Fibroblast of skin of back (primary cell): ENCODE measurements around the gene VPS13A.
A peak's percentile ranks its signal among the peaks of the same experiment; 100 is the strongest.
"Not testable (repeated sequence)": the region's sequence is repeated elsewhere in the genome, so short reads cannot be mapped to it uniquely, and the experiment has no call there.

Experiments used
- DNase-seq: peaks from one replicate; pipeline ENCODE4 v3.0.0-alpha.2; 2013

The VPS13A gene

DNA sequence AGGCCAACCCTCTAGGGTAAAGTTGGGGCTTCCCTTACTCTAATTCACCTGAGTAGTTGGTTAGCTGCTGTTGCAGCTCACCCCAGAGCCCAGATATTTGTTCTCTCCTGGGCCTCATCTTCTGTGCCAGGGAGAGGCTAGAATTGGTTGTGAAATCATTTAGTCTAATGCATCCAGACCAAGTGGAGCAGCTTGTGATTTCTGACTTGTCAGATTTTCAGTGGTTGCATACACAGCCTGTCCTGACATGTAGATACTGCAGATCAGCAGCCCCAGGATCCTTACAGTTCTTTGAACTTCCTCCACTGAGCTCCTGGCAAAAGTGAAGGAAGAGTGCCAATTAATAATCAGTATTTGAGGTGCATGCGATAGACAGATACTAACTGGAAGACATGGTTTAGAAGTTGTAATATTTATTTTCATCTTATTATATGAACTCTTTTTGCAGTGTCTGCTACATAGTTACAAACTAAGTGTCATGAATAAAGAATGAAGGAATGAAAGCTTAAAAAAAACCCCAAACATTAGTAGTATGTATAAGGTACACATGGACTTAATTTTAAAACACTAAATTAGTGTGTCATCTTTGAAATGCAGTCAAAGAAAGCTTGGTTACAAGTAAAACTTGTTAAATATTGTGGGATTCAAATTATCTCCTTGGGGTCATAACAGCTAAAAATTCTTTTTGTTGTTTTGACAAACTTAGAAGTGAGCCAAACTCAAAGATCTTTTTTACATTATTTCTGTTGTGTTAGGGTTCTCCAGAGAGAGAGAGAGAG, 128.5 kb downstream of the VPS13A start:
- peak; percentile 63 for DNase-seq

DNA sequence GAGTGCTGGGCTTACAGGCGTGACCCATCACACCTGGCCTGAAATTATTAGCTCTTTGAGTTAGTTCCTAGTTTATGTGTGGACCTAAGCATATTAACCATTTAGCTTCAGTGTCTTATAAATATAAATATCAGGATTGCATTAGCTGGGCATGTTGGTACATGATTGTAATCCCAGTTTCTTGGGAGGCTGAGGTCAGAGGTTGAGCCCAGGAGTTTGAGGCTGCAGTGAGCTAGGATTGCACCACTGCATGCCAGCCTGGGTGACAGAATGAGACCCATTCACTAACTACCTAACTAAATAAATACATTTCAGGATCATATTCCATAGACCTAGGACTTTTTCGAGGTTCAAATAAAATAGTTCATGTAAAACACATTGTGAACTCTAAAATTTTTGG, 129.8 kb downstream of the VPS13A start:
- DNase-seq: no peak

GRCh38 chr9:77316058-77316457, 138.7 kb downstream of the VPS13A start:
- no peak for DNase-seq

DNA sequence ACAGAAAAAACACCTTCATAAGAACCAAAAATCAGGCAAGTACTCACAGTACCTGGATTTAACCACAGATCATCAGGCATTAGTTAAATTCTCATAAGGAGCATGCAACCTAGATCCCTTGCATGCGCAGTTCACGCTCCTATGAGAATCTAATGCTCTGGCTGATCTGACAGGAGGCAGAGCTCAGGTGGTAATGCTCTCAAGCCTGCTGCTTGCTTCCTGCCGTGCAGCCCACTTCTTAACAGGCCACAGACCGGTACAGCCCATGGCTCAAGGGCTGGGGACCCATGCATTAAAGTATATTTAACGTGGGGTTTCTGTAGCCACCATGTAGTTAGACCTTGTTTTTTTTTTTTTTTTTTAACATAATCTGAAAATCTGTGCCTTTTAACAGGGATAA, 147.7 kb downstream of the VPS13A start:
- no peak for DNase-seq

DNA sequence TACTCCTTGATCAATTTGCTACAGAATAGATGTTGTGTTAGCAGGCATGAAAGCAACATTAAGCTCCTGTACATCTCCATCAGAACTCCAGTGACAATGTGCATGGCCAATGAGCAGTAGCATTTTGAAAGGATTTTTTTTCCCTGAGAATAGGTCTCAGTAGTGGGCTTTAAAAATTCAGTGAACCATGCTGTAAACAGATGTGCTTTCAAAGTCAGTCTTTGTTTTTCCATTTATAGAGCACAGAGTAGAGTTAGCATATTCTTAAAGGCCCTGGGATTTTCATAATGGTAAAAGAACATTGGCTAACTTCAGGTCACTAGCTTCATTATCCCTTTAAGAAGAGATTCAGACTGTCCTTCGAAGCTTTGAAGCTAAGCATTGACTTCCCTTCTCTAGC, 150.8 kb downstream of the VPS13A start:
- no peak for DNase-seq

- DNase-seq: no peak
These were observed 192.7 kb downstream of the VPS13A start for GRCh38 chr9:77370064-77370463.

- peak; percentile 74 for DNase-seq
These were observed 196.9 kb downstream of the VPS13A start for GRCh38 chr9:77374266-77374665.

- DNase-seq: peak; percentile 35
These were observed 198.7 kb downstream of the VPS13A start for GRCh38 chr9:77375956-77376532.

- peak; percentile 77 for DNase-seq
These were observed 207.1 kb downstream of the VPS13A start for GRCh38 chr9:77384406-77384805.

DNA sequence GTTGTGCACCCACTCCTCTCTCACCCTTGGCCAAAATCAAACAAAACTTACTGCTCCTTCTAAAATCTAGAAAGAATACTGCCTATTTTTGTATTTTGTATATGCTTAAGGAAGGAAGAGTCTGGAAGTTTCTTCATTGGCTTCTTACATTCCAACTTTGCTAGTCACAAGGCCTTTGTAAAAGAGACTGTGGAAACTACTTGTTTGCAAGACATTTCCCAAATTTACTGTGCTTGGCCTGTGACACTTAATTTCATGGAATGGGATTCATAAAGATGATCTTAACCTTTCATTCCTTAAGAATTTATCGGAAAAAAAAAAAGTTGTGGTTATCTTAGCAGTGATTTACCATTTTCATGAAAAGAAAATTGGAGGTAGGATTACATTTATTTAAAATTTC, 208.9 kb downstream of the VPS13A start:
- peak; percentile 58 for DNase-seq

DNA sequence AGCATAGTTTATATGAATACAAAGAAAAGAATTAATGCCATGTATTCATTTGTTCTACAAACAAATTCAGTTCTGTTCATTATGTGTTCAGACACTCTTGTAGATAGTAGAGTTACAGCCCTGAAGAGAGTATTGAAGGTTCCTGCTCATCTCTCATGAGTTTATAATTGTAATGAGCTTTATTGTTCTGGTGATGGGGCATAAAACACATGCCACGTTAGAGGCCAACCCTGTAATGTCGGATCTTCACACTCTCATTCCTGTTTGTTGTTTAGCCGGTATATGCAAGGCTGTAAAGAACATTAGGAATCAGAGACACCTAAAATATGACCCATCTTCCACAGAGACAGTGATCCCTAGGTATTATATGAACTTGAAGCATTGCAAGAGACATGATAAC, 214.5 kb downstream of the VPS13A start:
- no peak for DNase-seq

DNA sequence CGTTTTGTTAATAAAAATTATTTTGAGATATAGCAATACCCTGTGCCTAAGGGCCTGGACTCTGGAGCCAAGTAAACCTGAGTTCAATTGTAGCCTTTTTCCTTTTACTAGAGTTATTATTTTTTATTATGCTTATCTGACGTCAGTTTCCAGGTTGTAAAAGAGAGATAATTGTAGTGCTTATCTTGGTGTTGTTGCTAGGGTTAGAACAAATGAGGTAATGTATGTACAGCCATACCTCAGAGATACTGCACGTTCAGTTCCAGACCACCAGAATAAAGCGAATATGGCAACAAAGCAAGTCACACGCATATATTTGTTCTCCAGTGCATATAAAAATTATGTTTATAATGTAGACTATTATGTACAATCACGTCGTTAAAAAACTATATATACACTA, 215.0 kb downstream of the VPS13A start:
- DNase-seq: no peak

DNA sequence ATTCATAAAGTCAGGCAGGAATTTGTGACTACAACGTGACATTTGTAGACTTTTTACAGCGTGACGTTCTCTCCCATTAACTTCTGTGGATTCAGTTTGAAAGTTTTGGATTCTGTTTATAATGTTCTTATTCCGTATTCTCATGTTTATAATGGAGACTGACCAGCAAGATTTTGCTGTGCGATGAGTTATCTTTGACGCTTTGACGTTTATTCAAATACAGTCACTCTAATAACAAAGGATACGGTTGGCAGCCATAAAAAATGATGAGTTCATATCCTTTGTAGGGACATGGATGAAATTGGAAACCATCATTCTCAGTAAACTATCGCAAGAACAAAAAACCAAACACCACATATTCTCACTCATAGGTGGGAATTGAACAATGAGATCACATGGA, 221.2 kb downstream of the VPS13A start:
- DNase-seq: peak; percentile 51

DNA sequence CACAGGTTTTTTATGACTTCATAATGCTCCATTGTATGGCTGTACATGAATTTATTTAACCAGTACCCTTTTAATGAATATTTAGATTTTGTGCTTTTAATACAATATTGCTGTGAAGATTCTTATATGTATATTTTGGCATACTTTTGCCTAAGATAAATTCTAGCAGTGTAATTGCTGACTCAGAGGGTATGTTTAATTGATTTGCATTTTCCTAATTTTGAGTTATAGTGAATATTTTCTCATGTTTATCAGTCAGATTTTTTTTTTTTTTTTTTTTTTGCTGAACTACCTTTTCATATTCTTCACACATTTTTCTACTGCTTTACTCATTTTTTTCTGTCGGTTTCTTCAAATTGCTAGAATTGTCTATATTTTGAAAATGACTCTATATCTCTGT, 222.6 kb downstream of the VPS13A start:
- DNase-seq: no peak

DNA sequence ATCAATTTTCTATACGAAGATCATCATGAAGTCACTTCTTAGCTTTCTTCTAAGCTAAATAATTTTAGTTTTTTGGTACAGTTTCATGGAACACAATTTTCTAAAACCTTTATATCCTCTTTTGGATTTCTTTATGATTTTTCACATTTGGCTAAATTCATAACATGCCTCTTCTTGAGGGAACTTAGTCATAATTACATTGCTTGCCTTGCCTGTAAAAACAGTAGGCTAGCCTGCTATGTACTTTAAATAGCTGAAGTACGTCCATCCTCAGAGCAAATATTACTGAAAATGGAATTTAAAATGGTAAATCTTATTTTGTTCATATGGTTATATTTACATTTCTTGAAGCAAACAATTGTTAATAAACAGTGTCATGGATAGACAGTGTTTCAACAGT, 225.0 kb downstream of the VPS13A start:
- peak; percentile 58 for DNase-seq

GRCh38 chr9:77403239-77403638, 225.9 kb downstream of the VPS13A start:
- DNase-seq: no peak

- DNase-seq: not testable (repeated sequence)
These were observed 231.2 kb downstream of the VPS13A start for GRCh38 chr9:77408521-77408920.

DNA sequence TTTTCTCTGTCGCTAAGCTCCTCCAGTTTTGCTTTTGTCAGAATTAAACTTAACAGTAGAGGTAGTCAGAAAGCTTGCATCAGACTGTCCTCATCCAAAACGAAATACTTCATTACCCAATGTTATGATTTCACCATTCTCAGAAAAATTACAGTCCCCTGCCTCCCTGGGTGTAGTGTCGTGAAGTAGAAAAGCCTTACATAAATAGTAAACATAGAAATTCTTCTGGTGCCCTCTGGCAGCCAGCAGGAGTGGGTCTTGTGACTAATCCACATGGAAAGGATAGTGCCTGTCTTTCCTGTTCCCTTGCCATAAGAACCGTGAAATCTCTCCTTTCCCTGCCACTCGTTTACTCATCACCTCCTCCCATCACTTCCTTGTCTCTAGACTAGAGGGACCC, 240.2 kb downstream of the VPS13A start:
- peak; percentile 63 for DNase-seq

GRCh38 chr9:77418226-77418625, 240.9 kb downstream of the VPS13A start:
- no peak for DNase-seq

GRCh38 chr9:77420641-77421040, 243.3 kb downstream of the VPS13A start:
- no peak for DNase-seq

DNA sequence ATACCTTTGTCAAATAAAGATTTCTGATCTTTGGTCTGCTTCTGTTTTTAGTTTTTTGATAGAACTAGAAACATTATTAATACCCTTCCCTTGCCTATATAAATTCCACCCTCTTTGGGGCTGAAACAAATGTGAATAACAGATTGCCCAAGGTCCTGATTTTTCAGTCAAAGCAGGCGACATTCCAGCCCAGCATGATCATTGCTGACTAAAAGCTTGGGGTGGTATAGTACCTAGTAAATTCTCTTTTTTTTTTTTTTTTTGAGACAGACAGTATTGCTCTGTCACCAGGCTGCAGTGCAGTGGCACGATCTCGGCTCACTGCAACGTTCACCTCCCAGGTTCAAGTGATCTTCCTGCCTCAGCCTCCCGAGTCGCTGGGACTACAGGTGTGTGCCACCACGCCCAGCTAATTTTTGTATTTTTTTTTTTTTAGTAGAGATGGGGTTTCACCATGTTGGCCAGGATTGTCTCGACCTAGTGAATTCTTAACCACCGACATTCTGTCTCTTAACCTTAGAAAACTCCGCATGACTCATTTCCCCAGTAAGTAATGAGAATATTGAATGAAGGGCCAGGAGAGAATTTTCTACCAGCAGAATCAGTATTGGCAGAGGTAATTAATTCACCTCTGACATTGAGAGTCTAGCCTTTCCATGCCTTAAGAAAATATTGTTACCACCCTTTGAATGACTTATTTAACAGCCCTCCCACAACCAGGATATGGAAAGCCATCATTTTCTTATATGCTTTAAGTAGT, 244.4 kb downstream of the VPS13A start:
- peak; percentile 24 for DNase-seq

DNA sequence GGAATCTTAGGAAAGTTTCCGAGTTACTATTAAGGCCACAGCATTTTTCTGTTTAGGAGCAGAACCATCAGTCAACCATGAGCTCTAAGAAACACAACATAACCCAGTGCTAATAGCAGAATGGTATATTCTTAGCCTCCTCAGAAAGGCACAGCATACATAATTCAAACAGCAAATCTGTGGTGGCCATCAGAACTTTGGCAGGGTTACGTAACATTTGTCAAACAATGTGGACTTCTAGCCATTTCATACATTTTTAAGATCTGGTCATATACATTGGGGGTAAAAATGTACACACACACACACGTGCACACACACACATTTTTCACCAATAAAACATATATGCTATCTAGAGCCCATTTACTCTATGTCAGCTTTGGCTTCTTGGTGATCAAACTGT, 245.6 kb downstream of the VPS13A start:
- no peak for DNase-seq

GRCh38 chr9:77423841-77424240, 246.5 kb downstream of the VPS13A start:
- DNase-seq: no peak

GRCh38 chr9:77424993-77425392, 247.7 kb downstream of the VPS13A start:
- no peak for DNase-seq
